Gastroesophageal sphincter (tissue), 4 donors: Measurements from ENCODE around the gene VWA3B. TPM values are rescaled to one million over a fixed set of nuclear protein-coding genes. Genes with fewer than 3 reads are reported as not detected.

ENCODE experiments used
- ATAC-seq: fragments of 150-250 bp; one replicate; pipeline ENCODE4 v1.9.1; 2016; ENCODE audit warnings: mild to moderate bottlenecking, moderate library complexity
- H3K27ac ChIP-seq, 4 donors: fragments of 200-600 bp; sonication (generic) in 3 of 4; 1 replicate in 3 of 4; 2 replicates in 1 of 4; pipeline ENCODE4 v1.5.1; 2016 to 2019
- H3K27me3 ChIP-seq: fragments of 200-600 bp; sonication (generic); one replicate; pipeline ENCODE4 v1.5.1; 2019
- H3K36me3 ChIP-seq, 2 donors: fragments of 200-600 bp; sonication (generic); one replicate each; pipeline ENCODE4 v1.5.1; 2019; ENCODE audit warnings: control low read depth in 1 of 2
- H3K4me1 ChIP-seq, 3 donors: fragments of 200-600 bp; sonication (generic); 1 replicate in 2 of 3; 2 replicates in 1 of 3; pipeline ENCODE4 v1.5.1; 2016 to 2019; ENCODE audit warnings: control low read depth in 2 of 3
- H3K4me3 ChIP-seq, 2 donors: fragments of 200-600 bp; sonication (generic); one replicate each; pipeline ENCODE4 v1.5.1; 2019; ENCODE audit warnings: mild to moderate bottlenecking in 1 of 2, moderate library complexity in 1 of 2
- H3K9me3 ChIP-seq, 3 donors: fragments of 200-600 bp; sonication (generic); one replicate each; pipeline ENCODE4 v1.5.1; 2017 to 2019; ENCODE audit warnings: control low read depth in 2 of 3
- EP300 ChIP-seq: sonication (generic); formaldehyde crosslinking; IDR thresholded peaks from one replicate; pipeline ENCODE4 v1.6.1; 2017; ENCODE audit warnings: antibody characterized with exemption, mild to moderate bottlenecking
- POLR2A ChIP-seq, 2 donors: fragments of 450-650 bp; IDR thresholded peaks; one replicate each; pipeline ENCODE4 v1.6.1; 2017; ENCODE audit warnings: antibody characterized with exemption in 2 of 2, mild to moderate bottlenecking in 2 of 2, moderate library complexity in 1 of 2
- POLR2AphosphoS5 ChIP-seq: sonication (generic); formaldehyde crosslinking; IDR thresholded peaks from one replicate; pipeline ENCODE4 v1.6.1; 2017; ENCODE audit warnings: antibody characterized with exemption
- WGBS, 2 donors: methylation state at CpG; one replicate each; pipeline ENCODE4 v1.1.5; 2018; ENCODE audit warnings: low coverage in 1 of 2; 5-methylcytosine and 5-hydroxymethylcytosine counted together
- total RNA-seq, 4 donors: library from RNA; depleted of rRNA; stranded (reverse); fragments of >200 nt; gene quantifications; one replicate each; pipeline ENCODE4 v1.1.0, GENCODE V29; 2016
- TF ChIP-seq, protein P1 (sequence below), 4 experiments: fragments of 200-600 bp in 2 of 4; fragments of 450-650 bp in 2 of 4; sonication (generic) in 1 of 4; IDR thresholded peaks; one replicate each; pipeline ENCODE4 v1.5.1; 2017 to 2019; ENCODE audit warnings: antibody characterized with exemption in 4 of 4, mild to moderate bottlenecking in 2 of 4, moderate library complexity in 2 of 4

Gene VWA3B
- total RNA-seq, 4 donors from 2014 or later = not detected

DNA sequence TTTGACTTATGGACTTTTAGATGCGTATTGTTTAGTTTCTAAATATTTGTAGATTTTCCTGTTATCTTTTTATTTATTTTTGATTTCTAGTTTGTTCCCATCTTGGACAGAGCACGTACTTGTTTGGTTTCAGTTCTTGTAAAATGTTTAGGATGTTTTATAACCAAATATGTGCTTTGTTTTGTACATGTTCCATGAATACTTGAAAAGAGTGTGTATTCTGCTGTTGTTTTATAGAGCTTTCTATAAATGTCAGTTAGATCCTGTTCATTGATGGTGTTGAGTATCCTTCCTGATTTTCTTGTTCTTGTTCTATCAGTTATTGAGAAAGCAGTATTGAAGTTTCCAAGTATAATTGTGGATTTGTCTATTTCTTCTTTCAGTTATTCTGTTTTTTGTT is 21.1 kb downstream of the VWA3B start:
- 88 to 100% methylated on average over 2 of the region's 2 CpGs for WGBS, 2 donors
- H3K27me3 ChIP-seq = no peaks in the 10 kb centered on the region
- no peak overlapping the region for H3K4me3 ChIP-seq
- peaks cover 0 to 6% (median 0%) of the 10 kb centered on the region in 3 donors for H3K9me3 ChIP-seq
- H3K27ac ChIP-seq = no peak overlapping the region
- TF ChIP-seq POLR2A (IDR thresholded peaks at IDR 0.05) (no peak), EP300 (no peak), POLR2AphosphoS5 (no peak)
- TF ChIP-seq, protein P1, sequence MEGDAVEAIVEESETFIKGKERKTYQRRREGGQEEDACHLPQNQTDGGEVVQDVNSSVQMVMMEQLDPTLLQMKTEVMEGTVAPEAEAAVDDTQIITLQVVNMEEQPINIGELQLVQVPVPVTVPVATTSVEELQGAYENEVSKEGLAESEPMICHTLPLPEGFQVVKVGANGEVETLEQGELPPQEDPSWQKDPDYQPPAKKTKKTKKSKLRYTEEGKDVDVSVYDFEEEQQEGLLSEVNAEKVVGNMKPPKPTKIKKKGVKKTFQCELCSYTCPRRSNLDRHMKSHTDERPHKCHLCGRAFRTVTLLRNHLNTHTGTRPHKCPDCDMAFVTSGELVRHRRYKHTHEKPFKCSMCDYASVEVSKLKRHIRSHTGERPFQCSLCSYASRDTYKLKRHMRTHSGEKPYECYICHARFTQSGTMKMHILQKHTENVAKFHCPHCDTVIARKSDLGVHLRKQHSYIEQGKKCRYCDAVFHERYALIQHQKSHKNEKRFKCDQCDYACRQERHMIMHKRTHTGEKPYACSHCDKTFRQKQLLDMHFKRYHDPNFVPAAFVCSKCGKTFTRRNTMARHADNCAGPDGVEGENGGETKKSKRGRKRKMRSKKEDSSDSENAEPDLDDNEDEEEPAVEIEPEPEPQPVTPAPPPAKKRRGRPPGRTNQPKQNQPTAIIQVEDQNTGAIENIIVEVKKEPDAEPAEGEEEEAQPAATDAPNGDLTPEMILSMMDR (IDR thresholded peaks at IDR 0.05) = no peak
- H3K36me3 ChIP-seq = no peaks in the 10 kb centered on the region
- H3K4me1 ChIP-seq = no peaks in the 10 kb centered on the region
- ATAC-seq = no peak

DNA sequence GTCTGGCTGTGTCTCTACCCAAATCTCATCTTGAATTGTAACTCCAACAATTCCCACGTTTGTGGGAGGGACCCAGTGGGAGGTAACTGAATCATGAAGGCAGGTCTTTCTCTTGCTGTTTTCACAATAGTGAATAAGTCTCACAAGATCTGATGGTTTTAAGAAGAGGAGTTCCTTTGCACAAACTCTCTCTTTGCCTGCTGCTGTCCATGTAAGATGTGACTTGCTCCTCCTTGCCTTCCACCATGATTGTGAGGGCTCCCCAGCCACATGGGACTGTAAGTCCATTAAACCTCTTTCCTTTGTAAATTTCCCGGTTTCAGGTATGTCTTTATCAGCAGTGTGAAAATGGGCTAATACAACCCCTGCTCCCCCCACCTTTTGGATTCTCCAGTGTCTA is 23.8 kb downstream of the VWA3B start:
- ATAC-seq = no peak
- no peaks in the 10 kb centered on the region for H3K4me1 ChIP-seq
- H3K9me3 ChIP-seq = no peaks in the 10 kb centered on the region
- TF ChIP-seq POLR2AphosphoS5 (no peak), POLR2A (IDR thresholded peaks at IDR 0.05) (no peak), EP300 (no peak)
- TF ChIP-seq, protein P1 (IDR thresholded peaks at IDR 0.05) = no peak
- no peaks in the 10 kb centered on the region for H3K36me3 ChIP-seq
- no peaks in the 10 kb centered on the region for H3K27me3 ChIP-seq
- no peak overlapping the region for H3K27ac ChIP-seq
- H3K4me3 ChIP-seq = no peak overlapping the region
- WGBS, 2 donors = 72 to 75% methylated on average over 2 of the region's 2 CpGs

DNA sequence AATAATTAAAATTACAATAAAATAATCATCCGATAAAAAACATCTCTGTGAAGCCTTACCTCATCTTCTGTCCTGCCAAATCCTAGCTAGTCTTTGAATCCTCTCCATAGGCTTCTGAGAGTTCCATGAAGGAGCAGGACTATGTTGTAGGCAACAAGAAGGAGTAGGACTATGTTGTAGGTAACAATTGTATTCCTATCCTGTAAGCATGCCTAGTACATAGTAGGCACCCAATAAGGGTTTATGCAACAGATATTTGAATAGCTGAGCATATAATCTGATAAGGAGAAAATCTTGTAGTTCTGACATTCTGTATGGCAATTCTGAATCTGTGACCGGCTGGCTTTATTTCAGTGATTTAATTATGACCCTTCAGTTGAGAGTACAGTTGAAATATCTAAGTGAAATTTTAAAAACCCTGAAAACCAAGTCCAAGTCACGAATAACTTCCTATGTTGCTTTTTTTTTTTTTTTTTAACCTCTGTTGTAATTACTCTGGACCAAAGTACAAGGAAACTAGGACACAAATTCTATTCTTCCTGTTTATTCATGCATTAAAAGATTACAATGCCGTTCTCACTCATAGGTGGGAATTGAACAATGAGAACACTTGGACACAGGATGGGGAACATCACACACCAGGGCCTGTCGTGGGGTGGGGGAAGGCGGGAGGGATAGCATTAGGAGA is 27.8 kb downstream of the VWA3B start:
- Histone ChIP-seq H3K36me3 (no peaks in the 10 kb centered on the region), H3K27ac (no peak overlapping the region), H3K4me1 (no peaks in the 10 kb centered on the region), H3K9me3 (no peaks in the 10 kb centered on the region), H3K4me3 (no peak overlapping the region), H3K27me3 (no peaks in the 10 kb centered on the region)
- TF ChIP-seq, protein P1 (IDR thresholded peaks at IDR 0.05) = no peak
- no peak for TF ChIP-seq EP300
- no peak for TF ChIP-seq POLR2A (IDR thresholded peaks at IDR 0.05)
- no peak for TF ChIP-seq POLR2AphosphoS5
- no peak for ATAC-seq
- WGBS, 2 donors = 60 to 76% methylated on average over 4 to 6 of the region's 6 CpGs

DNA sequence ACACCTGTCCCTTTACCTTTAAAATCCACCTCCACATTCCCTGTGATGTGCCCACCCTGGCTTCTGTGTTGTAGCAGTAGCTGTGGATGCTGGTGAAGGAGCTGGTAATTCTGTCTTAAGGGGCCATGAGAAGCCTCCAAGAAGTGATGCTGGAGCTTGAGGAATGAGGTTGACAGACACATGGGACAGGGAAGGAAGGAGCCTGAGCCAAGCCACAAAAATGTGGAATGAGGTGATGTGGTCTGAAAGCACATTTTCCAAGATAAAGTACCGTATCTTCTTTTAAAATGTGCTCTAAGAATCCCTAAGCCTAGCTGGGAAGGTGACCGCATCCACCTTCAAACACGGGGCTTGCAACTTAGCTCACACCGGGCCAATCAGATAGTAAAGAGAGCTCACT is 31.2 kb downstream of the VWA3B start:
- 89% methylated on average over 3 to 4 of the region's 4 CpGs for WGBS, 2 donors

More for the DNA sequence above, 31.2 kb downstream of the VWA3B start:
- Histone ChIP-seq H3K27ac (no peak overlapping the region), H3K9me3 (no peaks in the 10 kb centered on the region), H3K36me3 (no peaks in the 10 kb centered on the region), H3K27me3 (no peaks in the 10 kb centered on the region), H3K4me1 (no peaks in the 10 kb centered on the region), H3K4me3 (no peak overlapping the region)
- TF ChIP-seq EP300 (no peak), POLR2A (IDR thresholded peaks at IDR 0.05) (no peak), POLR2AphosphoS5 (no peak)
- TF ChIP-seq, protein P1 (IDR thresholded peaks at IDR 0.05) = no peak
- ATAC-seq = no peak
